ENCODE measurements around the gene GPR15LG.

The GPR15LG gene

GRCh38 chr10:84213076-84213475 is 39.5 kb downstream of the GPR15LG start (continued):
- TF ChIP-seq ZNF837 (tag by site-specific recombination; IDR thresholded peaks at IDR 0.05) (no peak), ZNF449 (tag by site-specific recombination; IDR thresholded peaks at IDR 0.05) (no peak), ZNF433 (tag by site-specific recombination; IDR thresholded peaks at IDR 0.05; ENCODE audit: low read depth) (no peak), ZNF514 (tag by site-specific recombination; IDR thresholded peaks at IDR 0.05) (no peak), ZNF707 (tag by site-specific recombination; IDR thresholded peaks at IDR 0.05) (no peak), ZNF114 (tag by site-specific recombination; IDR thresholded peaks at IDR 0.05) (no peak), ZNF658 (tag by site-specific recombination; IDR thresholded peaks at IDR 0.05) (no peak)

- CTCF ChIA-PET, result interaction anchor here (0.6 to 1.3 kb wide), 7 partner anchors 14 to 154 kb away, joined by 3 to 6 read pairs (median 4); no protein-coding TSS in a partner anchor
- Histone ChIP-seq H3K4me3 (ENCODE audit: low read depth, low read length) (no peak overlapping the region), H3K9me3 (ENCODE audit: control insufficient read depth, insufficient read depth, low read depth, low read length) (no peaks in the 10 kb centered on the region), H3K4me1 (ENCODE audit: control insufficient read depth, insufficient read depth, low read length) (no peaks in the 10 kb centered on the region), H3K36me3 (ENCODE audit: control insufficient read depth in 2 of 2, insufficient read depth in 1 of 2, low read length in 2 of 2) (no peaks in the 10 kb centered on the region), H3K27ac (ENCODE audit: extremely low read depth, low read depth, low read length) (no peak overlapping the region)
- POLR2A ChIA-PET, result no interaction called here
- no peak for TF ChIP-seq ZBTB26 (tag by site-specific recombination; optimal IDR thresholded peaks at IDR 0.05)
- TF ChIP-seq ZFP3 (tag by site-specific recombination; IDR thresholded peaks at IDR 0.05; ENCODE audit: low read depth), result no peak
- no peak for TF ChIP-seq PRDM2 (tag by site-specific recombination; IDR thresholded peaks at IDR 0.05; ENCODE audit: borderline replicate concordance)
- TF ChIP-seq ELK4 (IDR thresholded peaks at IDR 0.05; ENCODE audit: borderline replicate concordance, low read depth, low read length), result no peak
- TF ChIP-seq ZSCAN16 (tag by site-specific recombination; IDR thresholded peaks at IDR 0.05), result no peak
- TF ChIP-seq ZNF26 (tag by site-specific recombination; IDR thresholded peaks at IDR 0.05), result no peak
- TF ChIP-seq ZXDB (tag by site-specific recombination; IDR thresholded peaks at IDR 0.05), result no peak
- no peak for TF ChIP-seq ZNF768 (tag by site-specific recombination; IDR thresholded peaks at IDR 0.05)
- TF ChIP-seq KLF1 (tag by site-specific recombination; IDR thresholded peaks at IDR 0.05), result no peak
- no peak for TF ChIP-seq ZNF623 (tag by site-specific recombination; IDR thresholded peaks at IDR 0.05)
- no peak for TF ChIP-seq HOXC10 (CRISPR knock-in tag; IDR thresholded peaks at IDR 0.05)
- no peak for TF ChIP-seq ZNF350 (tag by site-specific recombination; IDR thresholded peaks at IDR 0.05)
- TF ChIP-seq PRDM4 (tag by site-specific recombination; IDR thresholded peaks at IDR 0.05), result no peak
Observed at GRCh38 chr10:84214046-84214572, 40.5 kb downstream of the GPR15LG start.

Data from HEK293 (cell line).